Measurements from ENCODE around the gene HOXA5.
A peak's percentile ranks its signal among the peaks of the same experiment; 100 is the strongest.

Gene HOXA5

GRCh38 chr7:27167916-27168264 is 24.4 kb upstream of the HOXA5 start:
- H3K4me1 Mint-ChIP-seq = peaks cover 19% of the 10 kb centered on the region
- peaks cover 79% of the 10 kb centered on the region for H3K27me3 Mint-ChIP-seq
- H3K27ac Mint-ChIP-seq = no peak overlapping the region
- H3K4me3 Mint-ChIP-seq = no peak overlapping the region
- no peaks in the 10 kb centered on the region for H3K36me3 Mint-ChIP-seq
- ATAC-seq = no peak
- H3K9me3 Mint-ChIP-seq = no peaks in the 10 kb centered on the region

GRCh38 chr7:27166531-27167505 is 23.3 kb upstream of the HOXA5 start:
- peak overlapping the region; percentile 15 for H3K4me3 Mint-ChIP-seq
- ATAC-seq = no peak
- H3K36me3 Mint-ChIP-seq = no peaks in the 10 kb centered on the region
- H3K4me1 Mint-ChIP-seq = peaks cover 13% of the 10 kb centered on the region
- peak overlapping the region; percentile 61 for H3K27ac Mint-ChIP-seq
- peaks cover 79% of the 10 kb centered on the region for H3K27me3 Mint-ChIP-seq
- H3K9me3 Mint-ChIP-seq = no peaks in the 10 kb centered on the region

- H3K27ac Mint-ChIP-seq = no peak overlapping the region
- no peak for ATAC-seq
- no peaks in the 10 kb centered on the region for H3K9me3 Mint-ChIP-seq
- H3K36me3 Mint-ChIP-seq = no peaks in the 10 kb centered on the region
- peaks cover 10% of the 10 kb centered on the region for H3K4me1 Mint-ChIP-seq
- H3K4me3 Mint-ChIP-seq = peak overlapping the region; percentile 29
- peaks cover 76% of the 10 kb centered on the region for H3K27me3 Mint-ChIP-seq
These were observed 22.6 kb upstream of the HOXA5 start for GRCh38 chr7:27165996-27166530.

- ATAC-seq = no peak
- Mint-ChIP-seq H3K27ac (no peak within 1 kb of the TSS), H3K27me3 (peaks cover 73% of the 10 kb centered on the region), H3K4me1 (peaks cover 14% of the 10 kb centered on the region), H3K4me3 (peak within 1 kb of the TSS; percentile 31), H3K36me3 (no peaks in the 10 kb centered on the region), H3K9me3 (no peaks in the 10 kb centered on the region)
These were observed 21.9 kb upstream of the HOXA5 start, which contains the start of gene HOXA9 for GRCh38 chr7:27165089-27165995. TSS of gene HOXA9 (minus strand) at chr7:27165537. CDS start at chr7:27165457, 80 bp downstream.

GRCh38 chr7:27164367-27165088 is 21.0 kb upstream of the HOXA5 start:
- H3K27me3 Mint-ChIP-seq = peaks cover 76% of the 10 kb centered on the region
- no peaks in the 10 kb centered on the region for H3K36me3 Mint-ChIP-seq
- no peaks in the 10 kb centered on the region for H3K9me3 Mint-ChIP-seq
- H3K4me1 Mint-ChIP-seq = peaks cover 14% of the 10 kb centered on the region
- ATAC-seq = no peak
- no peak overlapping the region for H3K27ac Mint-ChIP-seq
- H3K4me3 Mint-ChIP-seq = peak overlapping the region; percentile 31

- Mint-ChIP-seq H3K4me1 (peaks cover 14% of the 10 kb centered on the region), H3K9me3 (no peaks in the 10 kb centered on the region), H3K27ac (no peak overlapping the region), H3K4me3 (peak overlapping the region; percentile 9), H3K27me3 (peaks cover 77% of the 10 kb centered on the region), H3K36me3 (no peaks in the 10 kb centered on the region)
- no peak for ATAC-seq
These were observed 20.5 kb upstream of the HOXA5 start for GRCh38 chr7:27164045-27164366.

GRCh38 chr7:27163288-27164044 is 20.0 kb upstream of the HOXA5 start:
- Mint-ChIP-seq H3K27me3 (peaks cover 77% of the 10 kb centered on the region), H3K27ac (no peak overlapping the region), H3K4me1 (peaks cover 8% of the 10 kb centered on the region), H3K36me3 (no peaks in the 10 kb centered on the region), H3K4me3 (no peak overlapping the region), H3K9me3 (no peaks in the 10 kb centered on the region)
- no peak for ATAC-seq

- H3K36me3 Mint-ChIP-seq = no peaks in the 10 kb centered on the region
- H3K27me3 Mint-ChIP-seq = peaks cover 77% of the 10 kb centered on the region
- H3K4me3 Mint-ChIP-seq = no peak overlapping the region
- H3K4me1 Mint-ChIP-seq = peaks cover 11% of the 10 kb centered on the region
- no peak overlapping the region for H3K27ac Mint-ChIP-seq
- no peak for ATAC-seq
- peaks cover 6% of the 10 kb centered on the region for H3K9me3 Mint-ChIP-seq
These were observed 19.2 kb upstream of the HOXA5 start for GRCh38 chr7:27162561-27163287.

GRCh38 chr7:27161721-27162560 is 18.5 kb upstream of the HOXA5 start:
- Mint-ChIP-seq H3K4me3 (peak overlapping the region; percentile 34), H3K27ac (no peak overlapping the region), H3K9me3 (peaks cover 6% of the 10 kb centered on the region), H3K36me3 (no peaks in the 10 kb centered on the region), H3K27me3 (peaks cover 77% of the 10 kb centered on the region), H3K4me1 (peaks cover 13% of the 10 kb centered on the region)
- no peak for ATAC-seq

- Mint-ChIP-seq H3K9me3 (peaks cover 6% of the 10 kb centered on the region), H3K4me1 (peaks cover 13% of the 10 kb centered on the region), H3K4me3 (peak overlapping the region; percentile 74), H3K36me3 (no peaks in the 10 kb centered on the region), H3K27me3 (peaks cover 80% of the 10 kb centered on the region), H3K27ac (no peak overlapping the region)
- no peak for ATAC-seq
These were observed 17.8 kb upstream of the HOXA5 start for GRCh38 chr7:27161214-27161720.

- Mint-ChIP-seq H3K9me3 (peaks cover 6% of the 10 kb centered on the region), H3K27ac (no peak overlapping the region), H3K4me1 (peaks cover 14% of the 10 kb centered on the region), H3K27me3 (peaks cover 86% of the 10 kb centered on the region), H3K4me3 (peak overlapping the region; percentile 74), H3K36me3 (no peaks in the 10 kb centered on the region)
- ATAC-seq = peak; percentile 84
These were observed 17.2 kb upstream of the HOXA5 start for GRCh38 chr7:27160546-27161213.

GRCh38 chr7:27160145-27160545 is 16.7 kb upstream of the HOXA5 start:
- Mint-ChIP-seq H3K27ac (no peak overlapping the region), H3K36me3 (no peaks in the 10 kb centered on the region), H3K9me3 (peaks cover 6% of the 10 kb centered on the region), H3K4me1 (peaks cover 19% of the 10 kb centered on the region), H3K27me3 (peaks cover 92% of the 10 kb centered on the region), H3K4me3 (peak overlapping the region; percentile 74)
- peak; percentile 48 for ATAC-seq

Measured in stimulated activated memory B cell treated with anti-CD40 and anti-IgM and Interleukin-4, amounts not matched to agents 10 μg/mL and 1 μg/mL and 100 μg/mL, for 72 hours (primary cell).